HuH-7.5 (cell line): Measurements from ENCODE around the gene ARID1B.

Experiments used
- DNase-seq: peaks from one replicate; pipeline ENCODE4 v3.0.0; 2011; ENCODE audit warnings: low spot score

The ARID1B gene

DNA sequence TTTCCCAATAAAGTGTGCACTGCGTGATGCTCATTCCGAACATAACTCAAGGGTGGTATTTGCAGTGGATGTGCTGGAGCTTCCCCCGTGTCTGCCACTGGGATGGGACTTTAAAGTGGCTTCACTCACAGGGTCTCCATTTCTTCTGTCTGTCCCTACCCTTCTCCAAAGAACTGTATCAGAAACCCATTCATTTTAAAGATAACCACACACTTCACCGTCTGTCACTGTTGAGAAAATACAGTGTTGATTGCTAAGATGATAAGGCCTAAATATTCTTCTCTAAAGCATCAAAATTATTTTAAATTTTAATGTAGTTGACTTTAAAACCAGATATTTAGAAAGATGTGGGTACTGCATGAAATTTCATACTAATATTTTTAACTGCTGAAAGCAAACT is 384.7 kb downstream of the ARID1B start:
- DNase-seq = no peak

DNA sequence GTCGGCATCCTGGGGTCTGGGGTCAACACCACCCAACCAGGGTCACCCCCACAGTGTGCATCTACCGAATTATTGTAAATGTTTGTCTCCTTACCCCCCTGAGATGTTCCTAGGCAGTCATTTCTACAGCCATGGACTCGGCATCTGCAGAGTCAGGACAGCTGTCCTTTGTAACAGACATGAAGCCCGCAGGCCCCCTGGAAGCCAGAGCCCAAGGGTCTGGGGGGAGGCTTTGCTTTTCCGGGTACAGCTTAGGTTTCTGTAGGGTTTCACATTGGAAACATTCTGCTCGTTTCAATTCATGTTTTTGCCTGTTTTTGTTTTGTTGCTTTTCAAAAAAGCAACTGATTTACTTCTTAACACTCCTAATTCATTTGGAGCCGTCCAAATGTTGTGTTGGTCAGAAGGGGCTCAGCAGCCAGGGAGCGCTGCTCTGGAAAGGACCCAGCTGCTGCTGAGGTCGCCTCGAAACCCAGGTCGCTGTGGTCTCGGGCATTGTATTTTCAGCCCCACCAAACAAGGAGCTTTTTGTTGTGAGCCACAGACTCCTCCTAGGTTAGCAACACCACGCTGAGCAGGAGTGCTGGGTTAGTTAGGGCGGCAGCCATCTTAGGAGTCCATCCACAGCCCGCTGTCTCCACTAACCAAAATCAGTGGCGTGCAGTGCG is 385.7 kb downstream of the ARID1B start:
- no peak for DNase-seq

DNA sequence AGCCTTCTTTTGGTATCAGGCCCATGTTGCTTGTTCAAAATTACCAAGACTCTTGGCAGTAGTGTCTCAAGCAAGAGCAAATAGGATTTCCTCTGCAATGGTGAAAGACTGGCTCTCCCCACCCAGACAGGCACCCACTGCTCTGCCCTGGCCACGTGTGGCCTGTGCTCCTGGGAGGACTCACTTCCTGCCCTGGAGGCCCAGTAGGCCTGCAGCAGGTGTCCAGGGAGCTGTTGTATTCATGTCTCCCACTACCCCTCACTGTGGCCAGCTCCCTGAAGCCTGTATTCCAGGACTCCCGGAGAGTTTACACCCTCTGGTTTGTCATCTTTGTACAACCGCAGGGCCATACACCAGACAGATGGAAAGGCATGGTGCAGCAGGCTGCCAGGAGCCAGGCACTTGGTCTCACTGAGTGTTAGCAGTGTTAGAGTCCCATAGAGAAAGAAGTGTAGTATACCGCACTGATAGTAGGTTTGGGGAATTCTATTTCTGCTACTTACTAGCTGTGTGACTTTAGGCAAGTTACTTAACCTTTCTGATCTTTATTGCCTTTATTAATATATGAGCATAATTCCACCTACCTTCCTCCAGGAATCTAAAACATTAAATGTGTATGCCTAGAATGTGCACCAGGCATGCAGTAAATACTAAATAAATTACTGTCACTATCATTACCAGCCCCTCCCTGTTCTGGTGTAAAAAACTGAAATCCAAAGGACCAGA is 386.4 kb downstream of the ARID1B start:
- DNase-seq = no peak

DNA sequence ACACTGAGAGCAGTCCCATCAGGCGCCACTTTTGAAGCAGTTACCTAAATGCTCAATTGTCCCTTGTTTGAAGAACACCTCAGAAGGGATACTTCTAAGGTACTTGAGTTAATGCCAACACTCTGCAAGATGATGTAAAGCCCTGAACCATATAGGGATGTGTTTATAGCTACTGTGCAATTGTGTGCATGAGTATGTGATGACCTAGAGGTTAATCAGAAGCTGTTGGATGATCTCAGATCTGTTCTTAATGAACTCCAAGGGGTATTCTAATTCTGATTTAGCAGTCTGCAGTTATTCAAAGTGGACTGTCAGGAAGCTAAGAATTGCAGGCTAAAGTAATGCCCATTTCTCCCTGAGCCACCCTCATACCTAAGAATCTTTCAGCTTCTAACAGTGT is 387.8 kb downstream of the ARID1B start:
- no peak for DNase-seq

DNA sequence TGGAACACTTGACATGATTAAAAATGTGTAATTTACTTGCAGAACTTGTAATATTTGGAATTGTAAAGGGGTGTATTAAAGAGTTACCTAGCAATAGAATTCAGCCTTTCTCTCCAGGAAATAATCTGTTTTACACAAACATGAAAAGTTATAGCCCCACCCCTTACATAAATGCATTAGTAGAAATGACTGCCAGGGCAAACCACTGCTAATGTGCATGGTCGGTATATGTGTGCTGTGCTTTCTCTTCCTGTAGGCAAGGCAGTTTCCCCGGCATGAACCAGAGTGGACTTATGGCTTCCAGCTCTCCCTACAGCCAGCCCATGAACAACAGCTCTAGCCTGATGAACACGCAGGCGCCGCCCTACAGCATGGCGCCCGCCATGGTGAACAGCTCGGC is 389.6 kb downstream of the ARID1B start:
- no peak for DNase-seq

DNA sequence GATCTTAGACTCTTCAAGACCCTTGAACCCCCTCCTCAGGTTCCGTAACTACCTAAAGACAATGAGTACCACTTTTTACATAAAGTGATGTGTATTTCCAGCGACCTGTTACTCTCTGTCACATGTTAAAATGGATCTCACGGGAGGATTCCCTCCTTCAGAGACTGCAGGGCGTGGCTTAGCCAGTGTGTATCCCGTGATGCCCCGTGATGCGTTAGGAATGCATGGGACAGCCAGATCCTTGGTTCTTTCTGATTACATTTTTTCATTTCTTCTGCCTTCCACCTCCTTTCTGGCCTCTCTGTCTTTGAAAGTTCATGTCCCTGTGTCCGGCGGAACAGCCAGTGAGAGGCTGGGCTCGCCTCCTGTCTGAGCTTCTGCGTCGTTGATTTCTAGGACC is 390.7 kb downstream of the ARID1B start:
- no peak for DNase-seq

DNA sequence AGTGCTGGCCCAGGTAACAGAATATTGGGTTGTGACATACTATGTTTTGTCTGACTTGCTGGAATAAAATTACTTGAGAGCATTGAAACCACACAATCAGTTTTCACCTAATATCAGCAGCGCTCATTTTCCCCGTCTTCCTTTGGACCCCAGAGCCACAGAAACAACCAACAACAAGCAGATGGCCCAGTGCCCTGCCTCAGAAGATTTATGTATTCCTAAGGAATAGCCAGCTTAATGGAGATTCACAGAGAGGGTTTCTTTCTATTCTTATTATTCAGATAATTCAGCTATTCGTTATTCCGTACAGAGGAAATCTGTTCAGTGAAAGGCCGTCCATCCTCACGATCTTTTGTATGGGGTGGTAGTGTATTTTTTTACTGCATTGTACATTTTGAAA is 391.3 kb downstream of the ARID1B start:
- no peak for DNase-seq

DNA sequence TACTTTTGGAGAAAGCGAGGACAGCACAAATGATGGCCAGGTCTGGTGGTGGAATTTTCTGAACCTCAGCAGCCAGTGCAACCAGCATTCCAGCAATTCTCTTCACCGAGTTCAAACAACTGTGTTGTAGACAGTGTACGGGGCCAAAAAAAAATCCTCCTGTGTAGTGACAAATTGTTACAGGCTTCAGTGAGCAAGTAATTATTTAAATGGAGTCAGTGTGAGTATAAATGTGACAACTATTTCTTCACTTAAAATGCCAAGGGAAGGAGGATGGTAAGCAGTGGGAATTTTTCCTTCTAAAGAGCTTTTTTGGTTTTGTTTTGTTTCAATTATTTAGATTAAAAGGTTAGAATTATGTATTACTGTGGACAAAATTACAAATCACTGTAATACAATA is 392.0 kb downstream of the ARID1B start:
- no peak for DNase-seq

DNA sequence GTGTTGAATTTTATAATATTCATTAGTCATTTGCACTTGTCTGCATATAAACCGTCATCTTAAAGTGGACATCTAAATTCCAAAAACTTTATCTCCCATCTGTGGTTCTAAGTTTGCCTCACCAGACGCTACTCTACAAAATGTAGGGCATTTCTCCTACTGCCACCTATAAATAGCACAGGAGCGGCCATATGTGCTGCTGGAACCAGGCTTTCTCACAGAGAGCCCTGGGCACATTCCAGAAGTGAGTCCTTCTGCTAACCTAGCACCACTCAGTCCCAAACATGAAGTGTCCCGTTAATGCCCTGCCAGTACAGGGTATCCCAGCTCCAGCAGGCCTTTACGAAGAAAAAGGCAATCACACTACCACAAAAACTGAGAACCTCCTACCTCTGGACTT is 392.5 kb downstream of the ARID1B start:
- no peak for DNase-seq

DNA sequence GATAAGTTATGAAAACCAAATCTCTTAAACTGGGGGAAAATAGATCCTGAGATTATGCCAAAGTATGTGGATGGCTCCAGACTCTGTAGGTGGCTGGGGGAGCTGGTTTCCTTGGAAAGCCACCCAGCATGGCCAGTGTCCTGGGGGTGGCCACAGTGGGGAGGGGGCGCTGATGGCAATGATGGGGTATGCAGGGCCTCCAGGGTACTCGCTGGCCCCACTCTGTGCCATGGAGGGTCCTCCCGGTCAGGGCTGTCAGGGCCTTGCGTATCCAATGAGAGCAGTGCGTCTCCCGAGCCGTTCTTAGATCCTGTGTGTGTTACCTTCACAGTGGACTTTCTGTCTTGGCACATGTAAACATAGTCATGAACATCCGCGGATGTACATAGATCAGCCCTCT is 393.4 kb downstream of the ARID1B start:
- DNase-seq = no peak

DNA sequence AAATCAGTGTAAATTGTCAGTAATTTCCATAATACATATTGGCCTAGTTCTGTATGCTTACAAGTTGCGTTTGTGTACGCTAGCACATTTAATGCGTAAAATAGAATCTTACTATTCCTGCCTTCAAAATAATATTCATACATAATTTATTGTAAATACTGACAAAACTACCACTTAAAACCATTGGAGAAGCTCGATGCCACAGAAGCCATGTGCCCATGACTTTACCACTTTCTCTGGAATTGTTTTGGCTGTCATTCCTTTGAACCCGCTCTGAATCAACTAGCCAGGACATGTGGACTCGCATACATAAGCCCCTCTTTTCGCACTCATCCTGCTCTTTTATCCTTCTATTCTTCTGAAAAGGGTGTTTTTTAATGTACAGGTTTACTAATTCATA is 394.6 kb downstream of the ARID1B start:
- DNase-seq = no peak

DNA sequence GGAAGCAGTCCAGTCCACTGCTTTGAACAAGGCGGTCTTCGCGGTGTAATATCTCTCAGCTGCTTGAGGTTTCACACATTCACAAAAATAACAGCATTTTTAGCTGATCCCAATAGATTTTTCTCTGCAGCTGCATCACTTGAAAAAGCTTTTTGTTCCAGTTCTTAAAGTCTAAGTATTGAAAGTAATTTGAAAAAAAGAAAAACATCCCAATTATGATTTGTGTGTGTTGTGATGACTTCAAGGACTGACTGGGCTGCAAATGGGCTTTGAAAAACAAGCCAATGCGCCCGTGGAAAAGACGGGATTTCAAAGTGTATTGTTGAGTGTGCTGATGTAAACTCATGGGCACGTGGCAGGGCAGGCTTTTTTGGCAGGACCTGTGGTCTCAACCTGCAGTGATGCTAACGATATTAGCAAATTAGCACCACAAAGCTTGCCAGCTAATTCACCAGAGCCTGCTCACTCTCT is 395.1 kb downstream of the ARID1B start:
- no peak for DNase-seq

DNA sequence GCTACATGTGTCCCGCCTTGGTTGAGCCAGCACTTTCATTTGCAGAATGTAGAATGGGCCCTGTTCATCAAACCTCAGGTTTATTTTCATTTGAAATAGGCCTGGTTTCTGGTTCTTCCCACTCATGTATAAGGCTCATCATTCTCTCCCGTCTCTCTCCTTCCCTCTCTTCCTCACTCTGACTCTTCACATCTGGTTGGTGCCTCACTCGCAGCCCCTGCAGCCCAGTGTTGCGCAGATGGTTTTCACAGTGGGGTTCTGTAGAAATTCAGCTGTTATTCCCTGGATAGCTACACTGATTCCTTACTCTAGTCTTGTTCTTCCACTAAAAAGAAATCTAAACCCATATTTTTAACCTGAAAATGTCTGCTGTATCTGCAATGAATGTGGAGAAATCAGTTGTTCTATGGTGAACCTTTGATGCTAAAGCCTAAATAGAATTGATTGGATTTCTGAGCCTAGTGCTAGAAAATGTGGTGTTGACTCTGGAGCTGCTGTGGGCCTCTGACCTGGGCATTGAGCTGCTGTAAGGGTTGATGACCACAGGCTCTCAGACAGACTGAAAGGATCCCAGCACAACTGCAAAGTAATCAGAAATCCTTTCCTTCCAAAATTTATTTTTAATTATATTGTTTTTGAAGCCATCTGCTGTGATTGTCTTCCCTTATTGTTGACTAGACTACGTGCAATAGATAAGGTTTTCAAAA is 395.8 kb downstream of the ARID1B start:
- DNase-seq = no peak

DNA sequence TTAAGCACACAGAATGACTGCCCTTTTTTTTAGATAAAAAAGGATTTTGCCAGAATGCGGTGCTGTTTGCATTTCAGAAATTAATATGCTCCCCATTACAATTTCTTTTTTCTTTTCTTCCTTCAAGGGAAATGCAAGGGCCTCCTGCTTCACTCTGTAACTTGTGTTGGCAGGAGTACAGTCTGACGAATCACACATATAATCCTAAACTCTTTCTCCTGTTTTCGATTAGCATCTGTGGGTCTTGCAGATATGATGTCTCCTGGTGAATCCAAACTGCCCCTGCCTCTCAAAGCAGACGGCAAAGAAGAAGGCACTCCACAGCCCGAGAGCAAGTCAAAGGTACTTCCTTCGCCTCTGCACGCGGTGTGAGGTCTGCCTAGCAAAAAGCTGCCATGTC is 396.6 kb downstream of the ARID1B start:
- no peak for DNase-seq

DNA sequence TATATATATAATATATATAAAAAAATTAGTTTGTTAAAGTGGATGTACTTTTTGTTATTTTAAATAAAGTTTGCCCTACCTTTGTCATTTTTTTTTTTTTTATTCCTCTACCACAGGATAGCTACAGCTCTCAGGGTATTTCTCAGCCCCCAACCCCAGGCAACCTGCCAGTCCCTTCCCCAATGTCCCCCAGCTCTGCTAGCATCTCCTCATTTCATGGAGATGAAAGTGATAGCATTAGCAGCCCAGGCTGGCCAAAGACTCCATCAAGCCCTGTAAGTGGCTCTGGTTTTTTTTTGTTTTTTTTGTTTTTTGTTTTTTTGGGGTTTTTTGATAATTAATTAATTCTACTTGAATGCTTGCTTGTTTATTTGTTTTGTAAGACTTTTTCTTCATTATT is 397.6 kb downstream of the ARID1B start:
- no peak for DNase-seq

DNA sequence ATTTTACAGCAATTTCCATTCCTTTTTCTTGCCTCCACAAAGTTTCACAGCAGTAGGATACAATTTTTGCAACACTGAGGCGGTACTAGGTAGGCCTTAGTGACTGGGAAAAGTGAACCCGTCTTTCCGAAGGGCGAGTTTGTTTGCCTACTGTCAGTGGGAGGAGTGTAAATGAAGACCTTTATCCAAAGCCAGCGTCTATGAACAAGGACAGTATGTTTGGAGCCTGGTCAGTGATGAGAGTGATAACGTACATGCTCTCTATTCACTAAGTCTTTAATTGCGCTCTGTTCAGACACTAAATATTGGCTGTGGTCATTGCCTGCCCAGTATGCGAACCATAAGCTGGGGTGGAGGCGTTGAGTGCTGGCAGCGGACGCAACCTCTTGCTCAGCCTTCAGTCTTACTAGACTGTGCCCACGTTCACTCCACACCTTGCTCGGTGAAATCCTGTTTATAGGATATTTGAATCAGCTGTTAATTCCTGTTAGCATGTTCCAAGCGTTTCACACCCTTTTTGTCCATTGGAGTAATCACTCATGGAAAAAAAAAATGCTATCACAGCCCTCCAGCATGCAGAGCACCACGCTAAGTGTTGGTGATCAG is 400.7 kb downstream of the ARID1B start:
- DNase-seq = no peak

DNA sequence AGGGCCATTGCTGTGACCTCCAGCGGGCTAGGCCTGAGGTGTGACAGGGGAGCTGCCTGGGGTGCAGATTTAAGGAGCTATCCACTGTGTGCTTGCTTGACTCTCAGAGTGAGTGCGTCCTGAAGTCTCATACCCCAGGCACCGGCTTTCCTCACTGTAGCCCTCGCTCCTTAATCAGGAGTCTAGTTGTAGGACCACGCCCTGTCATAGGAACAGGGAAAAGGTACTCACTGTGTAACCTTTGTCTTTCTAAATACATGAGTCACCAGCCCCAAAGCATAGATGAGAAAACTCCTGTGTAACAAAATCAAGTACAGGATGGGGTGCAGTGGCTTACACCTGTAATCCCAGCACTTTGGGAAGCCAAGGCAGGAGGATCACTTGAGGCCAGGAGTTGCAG is 404.5 kb downstream of the ARID1B start:
- no peak for DNase-seq

DNA sequence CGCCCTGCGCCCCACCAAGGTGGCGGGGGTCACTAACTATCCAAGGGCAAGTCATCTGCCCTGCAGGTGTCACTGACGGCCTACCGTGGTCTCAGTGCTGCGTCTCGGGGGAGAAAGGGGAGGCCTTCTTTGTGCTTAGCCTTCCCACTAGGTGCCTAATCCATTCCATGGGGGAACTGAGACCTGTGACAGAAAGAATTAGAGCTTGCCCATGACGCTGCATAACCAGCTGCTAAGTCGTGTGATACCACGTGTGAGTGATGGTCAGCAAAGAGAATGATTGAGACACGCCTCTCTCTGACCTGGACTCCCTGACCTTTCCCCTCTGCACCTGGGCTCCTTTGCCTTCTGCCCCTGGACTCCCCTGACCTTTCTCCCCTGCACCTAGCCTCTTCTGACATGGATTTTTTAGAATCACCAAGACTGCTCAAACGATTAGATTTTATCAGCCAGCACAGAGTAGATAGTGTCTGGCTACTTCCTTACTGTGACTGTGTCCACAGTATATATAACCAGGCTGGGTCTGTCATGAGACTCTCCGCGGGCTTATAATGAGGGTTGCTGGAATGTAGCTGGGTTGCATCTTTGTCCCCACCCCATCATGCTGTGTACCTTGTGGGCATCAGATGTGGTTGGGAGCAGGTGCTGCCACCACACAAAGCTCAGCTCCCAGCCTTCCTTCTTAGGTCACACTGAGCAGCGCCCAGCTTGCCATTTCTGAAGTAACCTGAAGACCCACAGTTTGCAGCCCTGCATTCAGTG is 405.5 kb downstream of the ARID1B start:
- DNase-seq = no peak

DNA sequence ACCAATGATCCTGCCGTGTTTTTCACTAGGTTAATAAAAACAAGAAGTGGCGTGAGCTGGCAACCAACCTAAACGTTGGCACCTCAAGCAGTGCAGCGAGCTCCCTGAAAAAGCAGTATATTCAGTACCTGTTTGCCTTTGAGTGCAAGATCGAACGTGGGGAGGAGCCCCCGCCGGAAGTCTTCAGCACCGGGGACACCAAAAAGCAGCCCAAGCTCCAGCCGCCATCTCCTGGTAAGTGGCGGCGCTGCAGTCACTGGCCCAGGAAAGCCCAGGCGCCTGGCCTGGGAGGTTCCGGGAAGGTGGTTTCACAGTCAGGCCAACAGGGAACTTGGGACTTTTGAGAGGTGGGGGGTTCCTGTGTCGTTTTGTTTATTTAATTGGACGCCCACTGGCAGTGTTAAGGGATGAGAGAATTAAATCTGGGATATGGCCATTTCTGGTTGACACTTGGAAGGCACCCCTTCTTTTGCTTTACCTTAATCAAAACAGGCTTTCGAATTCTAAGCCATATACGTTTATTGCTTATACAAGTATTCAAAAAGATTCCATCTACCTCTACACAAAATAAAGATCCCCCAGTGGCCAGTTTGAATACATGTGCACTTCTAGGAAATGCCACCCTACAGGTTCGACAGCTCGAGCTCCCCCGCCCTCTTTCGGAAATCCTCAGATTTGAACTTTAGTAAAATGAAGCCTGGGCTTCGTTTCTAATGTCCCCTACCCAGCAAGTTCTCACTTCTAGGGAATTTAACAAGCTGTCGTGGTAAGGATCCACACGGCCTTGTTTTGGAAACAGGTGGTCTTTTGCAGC is 407.2 kb downstream of the ARID1B start:
- DNase-seq = peak; percentile 74

DNA sequence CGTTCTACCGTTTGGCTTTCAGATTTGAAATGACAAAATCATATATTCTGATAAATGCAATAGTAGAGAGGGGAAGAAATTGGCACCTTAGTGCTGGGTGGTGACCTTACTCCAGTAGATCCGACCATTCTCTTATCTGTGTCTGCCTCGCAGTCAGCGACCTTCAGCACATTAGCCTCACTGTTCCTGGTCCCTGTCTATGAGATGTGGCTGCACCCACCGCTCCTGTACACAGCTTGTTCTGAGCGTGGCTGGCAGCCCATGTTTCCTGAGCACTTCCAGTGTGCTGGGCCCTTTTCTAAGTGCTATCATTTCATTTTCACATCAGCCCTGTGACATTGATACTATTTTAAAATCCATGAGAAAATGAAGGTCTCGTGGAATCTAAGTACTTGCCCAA is 408.0 kb downstream of the ARID1B start:
- DNase-seq = no peak

DNA sequence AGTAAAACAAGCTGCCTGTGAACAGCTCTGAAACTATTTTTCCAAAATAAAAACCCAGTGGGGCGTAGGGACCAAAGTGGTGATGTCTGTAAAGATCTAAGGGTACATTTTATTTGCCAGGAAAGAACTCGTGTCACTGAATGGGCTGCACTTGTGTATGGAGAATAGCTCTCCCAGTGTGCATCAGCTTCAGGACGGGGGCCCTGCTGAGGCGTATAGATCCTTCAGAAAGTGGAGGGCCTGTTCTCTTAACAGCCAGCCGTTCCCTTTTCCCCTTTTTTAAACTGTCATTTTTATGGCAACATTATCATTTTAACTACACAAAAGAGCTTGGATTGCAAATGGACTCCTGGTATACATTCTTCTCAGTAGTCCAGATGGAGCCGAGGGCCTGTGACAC is 408.8 kb downstream of the ARID1B start:
- no peak for DNase-seq
